IPS DF 6.9 (cell line): ENCODE results near the gene XPR1.

Experiments used
- DNase-seq: peaks from one replicate; pipeline ENCODE4 v3.0.0-alpha.2; 2013; ENCODE audit warnings: low read depth, low spot score
- H3K27ac ChIP-seq: one replicate; pipeline ENCODE4 v1.5.1; 2013; ENCODE audit warnings: low read length, control low read depth
- H3K27me3 ChIP-seq: 2 replicates; pipeline ENCODE4 v1.6.1; 2013; ENCODE audit warnings: mild to moderate bottlenecking, low read length; ENCODE audit not compliant: control insufficient read depth, insufficient read depth
- H3K36me3 ChIP-seq: 2 replicates; pipeline ENCODE4 v1.6.1; 2013; ENCODE audit warnings: low read length; ENCODE audit not compliant: control insufficient read depth, insufficient read depth
- H3K4me1 ChIP-seq: 2 replicates; pipeline ENCODE4 v1.6.1; 2013; ENCODE audit warnings: low read length; ENCODE audit not compliant: control insufficient read depth, insufficient read depth
- H3K4me3 ChIP-seq: 2 replicates; pipeline ENCODE4 v1.5.1; 2013; ENCODE audit warnings: mild to moderate bottlenecking, low read length
- H3K9me3 ChIP-seq: 2 replicates; pipeline ENCODE4 v1.6.1; 2013; ENCODE audit warnings: low read length, inconsistent platforms; ENCODE audit not compliant: control insufficient read depth, insufficient read depth
- WGBS: extraction: QIAGEN DNeasy Blood & Tissue Kit; methylation state at CpG from one replicate; pipeline ENCODE4 v1.1.7; 2013; ENCODE audit warnings: mixed read lengths, missing lambda C conversion rate; ENCODE audit not compliant: insufficient read length, insufficient coverage; 5-methylcytosine and 5-hydroxymethylcytosine counted together

The XPR1 gene

GRCh38 chr1:180838535-180838934 lies 206.7 kb downstream of the XPR1 start:
- WGBS: 100% methylated on average over 2 of the region's 3 CpGs
- no peaks in the 10 kb centered on the region for H3K36me3 ChIP-seq
- no peaks in the 10 kb centered on the region for H3K27me3 ChIP-seq
- H3K9me3 ChIP-seq: no peaks in the 10 kb centered on the region
- H3K27ac ChIP-seq: no peak overlapping the region
- no peaks in the 10 kb centered on the region for H3K4me1 ChIP-seq
- no peak for DNase-seq
- no peak overlapping the region for H3K4me3 ChIP-seq

- no CpG with 5 or more reads among the region's 4 CpGs for WGBS
Observed at GRCh38 chr1:180839547-180839946, 207.7 kb downstream of the XPR1 start.

GRCh38 chr1:180841415-180841814 lies 209.6 kb downstream of the XPR1 start:
- no peak for DNase-seq
- H3K4me3 ChIP-seq: no peak overlapping the region
- H3K27ac ChIP-seq: no peak overlapping the region
- no peaks in the 10 kb centered on the region for H3K9me3 ChIP-seq
- WGBS: no CpG with 5 or more reads among the region's 3 CpGs
- no peaks in the 10 kb centered on the region for H3K4me1 ChIP-seq
- H3K27me3 ChIP-seq: no peaks in the 10 kb centered on the region
- H3K36me3 ChIP-seq: no peaks in the 10 kb centered on the region

More at GRCh38 chr1:180839547-180839946, 207.7 kb downstream of the XPR1 start:
- H3K36me3 ChIP-seq: no peaks in the 10 kb centered on the region
- DNase-seq: no peak
- no peaks in the 10 kb centered on the region for H3K27me3 ChIP-seq
- no peaks in the 10 kb centered on the region for H3K4me1 ChIP-seq
- no peak overlapping the region for H3K4me3 ChIP-seq
- H3K27ac ChIP-seq: no peak overlapping the region
- no peaks in the 10 kb centered on the region for H3K9me3 ChIP-seq

GRCh38 chr1:180842052-180842451 lies 210.2 kb downstream of the XPR1 start:
- Histone ChIP-seq H3K27me3 (no peaks in the 10 kb centered on the region), H3K9me3 (no peaks in the 10 kb centered on the region), H3K27ac (no peak overlapping the region), H3K4me1 (no peaks in the 10 kb centered on the region), H3K4me3 (no peak overlapping the region), H3K36me3 (no peaks in the 10 kb centered on the region)
- 100% methylated on average over 1 of the region's 1 CpG for WGBS
- DNase-seq: no peak

- DNase-seq: no peak
- Histone ChIP-seq H3K4me1 (no peaks in the 10 kb centered on the region), H3K27ac (no peak overlapping the region), H3K27me3 (no peaks in the 10 kb centered on the region), H3K9me3 (no peaks in the 10 kb centered on the region), H3K4me3 (no peak overlapping the region), H3K36me3 (no peaks in the 10 kb centered on the region)
- WGBS: no CpG with 5 or more reads among the region's 5 CpGs
Observed at GRCh38 chr1:180842491-180843275, 210.9 kb downstream of the XPR1 start.

GRCh38 chr1:180845352-180845751 lies 213.5 kb downstream of the XPR1 start:
- WGBS: no CpG with 5 or more reads among the region's 1 CpG
- no peaks in the 10 kb centered on the region for H3K36me3 ChIP-seq
- no peaks in the 10 kb centered on the region for H3K4me1 ChIP-seq
- H3K27ac ChIP-seq: no peak overlapping the region
- H3K27me3 ChIP-seq: no peaks in the 10 kb centered on the region
- H3K9me3 ChIP-seq: no peaks in the 10 kb centered on the region
- H3K4me3 ChIP-seq: no peak overlapping the region
- DNase-seq: no peak

GRCh38 chr1:180848191-180848590 lies 216.4 kb downstream of the XPR1 start:
- Histone ChIP-seq H3K36me3 (no peaks in the 10 kb centered on the region), H3K27ac (no peak overlapping the region), H3K4me1 (no peaks in the 10 kb centered on the region), H3K27me3 (no peaks in the 10 kb centered on the region), H3K4me3 (no peak overlapping the region), H3K9me3 (no peaks in the 10 kb centered on the region)
- DNase-seq: no peak

GRCh38 chr1:180849031-180849775 lies 217.4 kb downstream of the XPR1 start:
- Histone ChIP-seq H3K27me3 (no peaks in the 10 kb centered on the region), H3K4me1 (no peaks in the 10 kb centered on the region), H3K9me3 (no peaks in the 10 kb centered on the region), H3K27ac (no peak overlapping the region), H3K36me3 (no peaks in the 10 kb centered on the region), H3K4me3 (no peak overlapping the region)
- WGBS: no CpG with 5 or more reads among the region's 6 CpGs
- DNase-seq: no peak

- no peaks in the 10 kb centered on the region for H3K27me3 ChIP-seq
- WGBS: no CpG with 5 or more reads among the region's 8 CpGs
- no peak overlapping the region for H3K27ac ChIP-seq
Observed at GRCh38 chr1:180851995-180852887, 220.4 kb downstream of the XPR1 start.

GRCh38 chr1:180854001-180854400 lies 222.2 kb downstream of the XPR1 start:
- DNase-seq: no peak
- Histone ChIP-seq H3K9me3 (no peaks in the 10 kb centered on the region), H3K4me3 (no peak overlapping the region), H3K36me3 (no peaks in the 10 kb centered on the region), H3K27ac (no peak overlapping the region), H3K27me3 (no peaks in the 10 kb centered on the region), H3K4me1 (peaks cover 2% of the 10 kb centered on the region; the same call in 1 of the 2 replicates)
- WGBS: no CpG with 5 or more reads among the region's 2 CpGs

More at GRCh38 chr1:180851995-180852887, 220.4 kb downstream of the XPR1 start:
- Histone ChIP-seq H3K4me3 (no peak overlapping the region), H3K9me3 (no peaks in the 10 kb centered on the region), H3K36me3 (no peaks in the 10 kb centered on the region), H3K4me1 (peaks cover 2% of the 10 kb centered on the region; the same call in 1 of the 2 replicates)
- no peak for DNase-seq
